ENCODE data around the gene SLC25A42.

The SLC25A42 gene

GRCh38 chr19:19051478-19052213, 12.1 kb upstream of the SLC25A42 start:
- no peak for DNase-seq

GRCh38 chr19:19052921-19053320, 10.9 kb upstream of the SLC25A42 start:
- DNase-seq: no peak

GRCh38 chr19:19053508-19054314, 10.1 kb upstream of the SLC25A42 start:
- DNase-seq: peak; percentile 55

GRCh38 chr19:19054315-19054938, 9.4 kb upstream of the SLC25A42 start:
- DNase-seq: no peak

- no peak for DNase-seq
Observed at GRCh38 chr19:19054939-19055440, 8.8 kb upstream of the SLC25A42 start.

GRCh38 chr19:19055701-19056100, 8.1 kb upstream of the SLC25A42 start:
- DNase-seq: no peak

- DNase-seq: no peak
Observed at GRCh38 chr19:19056636-19057275, 7.0 kb upstream of the SLC25A42 start.

GRCh38 chr19:19057317-19057716, 6.5 kb upstream of the SLC25A42 start:
- DNase-seq: no peak

- no peak for DNase-seq
Observed at GRCh38 chr19:19057720-19058119, 6.1 kb upstream of the SLC25A42 start.

- DNase-seq: no peak
Observed at GRCh38 chr19:19059018-19059836, 4.6 kb upstream of the SLC25A42 start.

GRCh38 chr19:19059837-19060611, 3.8 kb upstream of the SLC25A42 start:
- DNase-seq: no peak

GRCh38 chr19:19061506-19061905, 2.3 kb upstream of the SLC25A42 start:
- no peak for DNase-seq

GRCh38 chr19:19062454-19063182, 1.2 kb upstream of the SLC25A42 start:
- peak; percentile 8 for DNase-seq

- DNase-seq: no peak
Observed at GRCh38 chr19:19064098-19064722, 416 bp downstream of the SLC25A42 start.

- DNase-seq: peak; percentile 33
Observed at GRCh38 chr19:19064811-19065745, 1.3 kb downstream of the SLC25A42 start.

GRCh38 chr19:19067276-19068072, 3.7 kb downstream of the SLC25A42 start:
- no peak for DNase-seq

GRCh38 chr19:19068659-19069654, 5.2 kb downstream of the SLC25A42 start:
- DNase-seq: no peak
